RWPE2 (cell line): ENCODE results near the gene SHMT2.
"Not testable (repeated sequence)": the region's sequence is repeated elsewhere in the genome, so short reads cannot be mapped to it uniquely, and the experiment has no call there.

Experiments
- ATAC-seq: fragments of 200-7000 bp; cut with Tn5 transposase; 3 replicates; pipeline ENCODE4 v1.9.1; 2021; ENCODE audit warnings: low read depth
- DNase-seq: peaks from one replicate; pipeline ENCODE4 v3.0.0-alpha.2; 2020; ENCODE audit warnings: low spot score
- H3K27ac ChIP-seq: fragments of 450-650 bp; 2 replicates; pipeline ENCODE4 v1.5.1; 2017; ENCODE audit warnings: mild to moderate bottlenecking; ENCODE audit not compliant: poor library complexity, severe bottlenecking
- H3K27me3 ChIP-seq: fragments of 250-450 bp; sonication (Bioruptor Pico); 2 replicates; pipeline ENCODE4 v1.5.1; 2021; ENCODE audit warnings: mild to moderate bottlenecking, moderate library complexity; ENCODE audit not compliant: insufficient read depth, poor library complexity, severe bottlenecking
- H3K36me3 ChIP-seq: fragments of 250-450 bp; sonication (Bioruptor Pico); 2 replicates; pipeline ENCODE4 v1.5.1; 2020; ENCODE audit warnings: low read depth, mild to moderate bottlenecking, moderate library complexity
- H3K4me1 ChIP-seq: fragments of 250-450 bp; sonication (Bioruptor Pico); 2 replicates; pipeline ENCODE4 v1.5.1; 2021; ENCODE audit warnings: mild to moderate bottlenecking, moderate library complexity; ENCODE audit not compliant: insufficient read depth, poor library complexity, severe bottlenecking
- H3K4me3 ChIP-seq: fragments of 250-450 bp; sonication (Bioruptor Pico); 2 replicates; pipeline ENCODE4 v1.5.1; 2021; ENCODE audit warnings: mild to moderate bottlenecking, moderate library complexity; ENCODE audit not compliant: severe bottlenecking
- H3K9me3 ChIP-seq: fragments of 250-450 bp; sonication (Bioruptor Pico); 2 replicates; pipeline ENCODE4 v1.5.1; 2021; ENCODE audit warnings: mild to moderate bottlenecking, moderate library complexity; ENCODE audit not compliant: severe bottlenecking
- TF ChIP-seq, protein P1 (sequence below): fragments of 450-650 bp; IDR thresholded peaks from one replicate; pipeline ENCODE4 v1.5.1; 2017; ENCODE audit warnings: mild to moderate bottlenecking, moderate library complexity; ENCODE audit not compliant: poor library complexity, severe bottlenecking

SHMT2 gene

DNA sequence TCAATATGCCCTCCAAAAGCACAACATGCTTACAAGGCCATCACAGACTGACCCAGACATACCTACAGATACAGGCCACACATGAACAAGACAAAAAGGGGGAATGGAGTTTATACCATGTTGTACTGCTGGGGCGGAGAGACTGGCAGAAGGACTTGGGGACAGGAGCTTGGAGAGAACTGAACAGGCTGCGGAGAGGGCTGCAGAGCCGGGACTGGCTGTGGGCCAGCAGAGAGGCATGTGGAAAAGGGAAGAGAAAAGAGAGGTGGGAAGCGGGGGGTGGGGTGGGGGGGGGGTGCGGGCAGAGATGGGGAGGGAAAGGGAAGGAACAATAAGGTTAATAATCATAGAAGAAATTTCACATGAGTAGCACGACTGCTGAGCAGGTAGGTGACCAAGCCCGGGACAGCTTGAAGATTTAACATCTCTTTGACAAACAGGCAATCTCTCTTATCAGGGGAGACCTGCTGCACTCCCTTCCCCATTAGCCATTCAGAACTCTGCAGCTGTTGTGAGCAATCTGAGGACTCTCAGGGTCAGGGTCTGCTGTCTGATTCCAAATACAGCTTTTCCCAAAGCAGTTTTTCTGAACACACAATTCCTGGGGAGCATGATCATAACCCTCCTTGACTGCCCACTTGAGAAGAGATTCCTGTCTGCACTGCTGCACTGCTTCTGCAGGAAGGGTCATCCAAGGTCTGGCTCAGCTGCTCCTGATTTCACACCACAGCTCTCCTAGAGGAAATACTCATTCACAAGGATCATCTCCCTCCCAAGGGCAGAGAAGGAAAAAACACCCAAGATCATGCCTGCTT is 43.0 kb downstream of the SHMT2 start:
- Histone ChIP-seq H3K4me3 (no peak overlapping the region), H3K27ac (no peak overlapping the region), H3K9me3 (no peaks in the 10 kb centered on the region), H3K4me1 (no peaks in the 10 kb centered on the region), H3K36me3 (peaks cover 42% of the 10 kb centered on the region), H3K27me3 (no peaks in the 10 kb centered on the region)
- ATAC-seq (no peak), DNase-seq (no peak)
- TF ChIP-seq, protein P1, sequence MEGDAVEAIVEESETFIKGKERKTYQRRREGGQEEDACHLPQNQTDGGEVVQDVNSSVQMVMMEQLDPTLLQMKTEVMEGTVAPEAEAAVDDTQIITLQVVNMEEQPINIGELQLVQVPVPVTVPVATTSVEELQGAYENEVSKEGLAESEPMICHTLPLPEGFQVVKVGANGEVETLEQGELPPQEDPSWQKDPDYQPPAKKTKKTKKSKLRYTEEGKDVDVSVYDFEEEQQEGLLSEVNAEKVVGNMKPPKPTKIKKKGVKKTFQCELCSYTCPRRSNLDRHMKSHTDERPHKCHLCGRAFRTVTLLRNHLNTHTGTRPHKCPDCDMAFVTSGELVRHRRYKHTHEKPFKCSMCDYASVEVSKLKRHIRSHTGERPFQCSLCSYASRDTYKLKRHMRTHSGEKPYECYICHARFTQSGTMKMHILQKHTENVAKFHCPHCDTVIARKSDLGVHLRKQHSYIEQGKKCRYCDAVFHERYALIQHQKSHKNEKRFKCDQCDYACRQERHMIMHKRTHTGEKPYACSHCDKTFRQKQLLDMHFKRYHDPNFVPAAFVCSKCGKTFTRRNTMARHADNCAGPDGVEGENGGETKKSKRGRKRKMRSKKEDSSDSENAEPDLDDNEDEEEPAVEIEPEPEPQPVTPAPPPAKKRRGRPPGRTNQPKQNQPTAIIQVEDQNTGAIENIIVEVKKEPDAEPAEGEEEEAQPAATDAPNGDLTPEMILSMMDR: no peak

DNA sequence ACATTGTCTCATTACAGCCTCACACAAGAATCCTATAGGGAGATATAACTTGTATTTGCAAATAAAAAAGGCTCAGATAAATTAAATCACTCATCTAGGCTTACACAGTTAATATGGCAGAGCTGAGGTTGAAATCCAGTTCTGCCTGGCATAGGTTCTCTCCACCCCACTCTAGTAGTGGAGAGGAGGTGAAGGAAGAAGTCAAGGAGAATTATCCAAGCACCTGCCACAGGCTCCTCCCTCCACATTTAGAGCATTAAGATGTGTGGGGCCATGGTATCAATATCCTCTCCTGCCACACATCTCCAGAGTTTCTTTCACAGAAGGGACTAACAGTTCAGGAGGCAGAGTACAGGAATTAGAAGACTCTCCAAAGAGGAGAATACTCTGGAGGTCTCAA is 44.0 kb downstream of the SHMT2 start:
- ATAC-seq (no peak), DNase-seq (no peak)
- Histone ChIP-seq H3K36me3 (peaks cover 42% of the 10 kb centered on the region), H3K27me3 (no peaks in the 10 kb centered on the region), H3K4me1 (no peaks in the 10 kb centered on the region), H3K9me3 (no peaks in the 10 kb centered on the region), H3K27ac (no peak overlapping the region), H3K4me3 (no peak overlapping the region)
- TF ChIP-seq, protein P1: no peak

DNA sequence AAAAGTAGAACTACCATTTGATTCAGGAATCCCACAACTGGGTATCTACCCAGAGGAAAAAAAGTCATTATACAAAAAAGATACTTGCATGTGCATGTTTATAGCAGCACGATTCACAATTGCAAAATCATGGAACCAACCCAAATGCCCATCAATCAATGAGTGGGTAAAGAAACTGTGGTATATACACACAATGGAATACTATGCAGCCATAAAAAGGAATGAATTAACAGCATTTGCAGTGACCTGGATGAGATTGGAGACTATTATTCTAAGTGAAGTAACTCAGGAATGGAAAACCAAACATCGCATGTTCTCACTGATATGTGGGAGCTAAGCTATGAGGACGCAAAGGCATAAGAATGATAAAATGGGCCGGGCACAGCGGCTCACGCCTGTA is 46.7 kb downstream of the SHMT2 start:
- H3K4me3 ChIP-seq, H3K27me3 ChIP-seq, H3K9me3 ChIP-seq, DNase-seq, H3K27ac ChIP-seq, ATAC-seq: not testable (repeated sequence)
- Histone ChIP-seq H3K36me3 (peaks cover 44% of the 10 kb centered on the region), H3K4me1 (peaks cover 15% of the 10 kb centered on the region)

DNA sequence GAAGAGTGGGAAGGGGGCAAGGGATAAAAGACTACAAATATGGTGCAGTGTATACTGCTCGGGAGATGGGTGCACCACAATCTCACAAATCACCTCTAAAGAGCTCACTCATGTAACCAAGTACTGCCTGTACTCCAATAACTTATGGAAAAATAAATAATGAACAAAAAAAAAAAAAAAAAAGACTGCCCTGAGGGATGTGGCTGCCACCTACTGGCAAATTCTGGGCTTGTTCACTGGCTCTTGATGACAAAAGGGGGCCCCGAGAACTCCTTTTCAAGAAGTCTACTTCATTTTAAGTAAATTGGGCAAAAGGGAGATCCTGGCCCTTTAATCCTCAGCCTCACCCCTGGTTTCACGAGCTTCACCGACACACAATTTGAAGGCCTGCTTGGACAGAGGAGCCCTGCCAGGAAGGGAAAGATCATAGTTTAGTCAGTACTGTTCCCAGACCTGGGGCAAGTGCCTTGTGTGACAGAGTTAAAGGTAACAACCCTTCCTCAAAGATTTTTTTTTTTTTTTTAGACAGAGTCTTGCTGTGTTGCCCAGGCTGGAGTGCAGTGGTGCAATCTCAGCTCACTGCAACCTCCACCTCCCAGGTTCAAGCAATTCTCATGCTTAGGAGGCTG is 47.5 kb downstream of the SHMT2 start:
- no peak for ATAC-seq
- DNase-seq: no peak
- peaks cover 15% of the 10 kb centered on the region for H3K4me1 ChIP-seq
- peaks cover 38% of the 10 kb centered on the region for H3K36me3 ChIP-seq
- H3K9me3 ChIP-seq: no peaks in the 10 kb centered on the region
- no peak overlapping the region for H3K27ac ChIP-seq
- H3K27me3 ChIP-seq: no peaks in the 10 kb centered on the region
- TF ChIP-seq, protein P1: peak; percentile 48
- no peak overlapping the region for H3K4me3 ChIP-seq

DNA sequence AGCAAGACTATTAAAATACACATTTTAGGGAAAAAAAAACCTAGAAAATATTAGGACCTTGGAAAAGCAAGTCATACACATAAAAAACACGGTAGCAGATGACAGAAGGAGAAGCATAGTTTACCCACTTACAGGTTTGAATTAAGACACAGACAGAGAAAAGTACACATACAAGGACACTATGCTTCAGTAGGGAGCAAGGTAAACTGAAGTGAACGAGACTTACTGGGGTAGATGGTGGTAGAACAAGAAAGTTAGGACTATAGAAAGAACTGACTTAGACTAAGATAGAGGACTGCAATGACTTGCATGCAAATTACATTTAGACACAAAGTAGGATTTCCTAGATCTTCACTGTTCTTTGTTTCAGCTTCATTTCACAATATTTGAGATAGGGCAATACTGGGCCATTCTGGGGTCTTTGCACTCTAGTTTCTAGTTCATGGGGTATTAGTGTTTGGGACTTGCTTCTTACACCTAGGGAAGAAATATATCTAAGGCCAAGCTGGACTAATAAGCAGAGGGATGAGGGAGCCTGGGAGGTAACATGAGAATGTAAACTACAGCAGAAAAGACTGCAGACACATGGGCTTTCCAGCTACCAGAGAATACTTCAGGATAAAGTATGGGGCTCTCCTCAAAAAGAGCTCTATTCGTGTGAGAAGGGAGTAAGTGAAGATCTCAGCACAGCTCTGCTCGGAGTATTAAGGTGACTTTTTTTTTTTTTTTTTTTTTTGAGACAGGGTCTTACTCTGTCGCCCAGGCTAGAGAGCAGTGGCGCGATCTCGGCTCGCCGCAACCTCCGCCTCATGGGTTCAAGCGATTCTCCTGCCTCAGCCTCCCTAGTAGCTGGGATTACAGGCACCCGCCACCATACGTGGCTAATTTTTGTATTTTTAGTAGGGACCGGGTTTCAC is 49.2 kb downstream of the SHMT2 start:
- ATAC-seq: no peak
- peak overlapping the region; percentile 62 for H3K27ac ChIP-seq

More for the DNA sequence above, 49.2 kb downstream of the SHMT2 start:
- DNase-seq: no peak
- Histone ChIP-seq H3K4me3 (no peak overlapping the region), H3K4me1 (peaks cover 15% of the 10 kb centered on the region), H3K36me3 (peaks cover 45% of the 10 kb centered on the region), H3K9me3 (no peaks in the 10 kb centered on the region), H3K27me3 (no peaks in the 10 kb centered on the region)
- TF ChIP-seq, protein P1: no peak
